Liver (tissue), 9 donors: Measurements from ENCODE around the gene TMEM87A. TPM values are rescaled to one million over a fixed set of nuclear protein-coding genes. Genes with fewer than 3 reads are reported as not detected.

Experiments
- DNase-seq: peaks from one replicate; pipeline ENCODE4 v3.0.0-alpha.2; 2017; ENCODE audit warnings: low spot score
- H3K27ac ChIP-seq, 2 donors: one replicate each; pipeline ENCODE4 v1.7.0; 2013; ENCODE audit warnings: inconsistent platforms in 2 of 2, low read length in 2 of 2, control low read depth in 1 of 2, low read depth in 1 of 2, mild to moderate bottlenecking in 1 of 2
- H3K27me3 ChIP-seq, 4 donors: one replicate each; pipeline versions ENCODE4 v1.6.1 to v1.7.0; 2013; ENCODE audit warnings: low read length in 3 of 4, inconsistent platforms in 1 of 4, mild to moderate bottlenecking in 1 of 4, moderate library complexity in 1 of 4; ENCODE audit not compliant: control insufficient read depth in 4 of 4, insufficient read depth in 4 of 4
- H3K36me3 ChIP-seq, 4 donors: one replicate each; pipeline versions ENCODE4 v1.6.1 to v1.7.0; 2013; ENCODE audit warnings: low read length in 3 of 4, mild to moderate bottlenecking in 3 of 4, low read depth in 1 of 4, moderate library complexity in 1 of 4; ENCODE audit not compliant: control insufficient read depth in 4 of 4, insufficient read depth in 3 of 4
- H3K4me1 ChIP-seq, 4 donors: one replicate each; pipeline versions ENCODE4 v1.6.1 to v1.7.0; 2013; ENCODE audit warnings: low read length in 3 of 4, mild to moderate bottlenecking in 3 of 4, moderate library complexity in 1 of 4; ENCODE audit not compliant: control insufficient read depth in 4 of 4, insufficient read depth in 4 of 4
- H3K4me3 ChIP-seq, 3 donors: one replicate each; pipeline versions ENCODE4 v1.6.1 to v1.7.0; 2013; ENCODE audit warnings: low read length in 3 of 3, control low read depth in 1 of 3, low read depth in 1 of 3, mild to moderate bottlenecking in 1 of 3
- H3K9ac ChIP-seq, 2 donors: one replicate each; pipeline ENCODE4 v1.7.0; 2013; ENCODE audit warnings: low read length in 2 of 2, mild to moderate bottlenecking in 2 of 2, moderate library complexity in 2 of 2, control low read depth in 1 of 2, low read depth in 1 of 2
- H3K9me3 ChIP-seq, 4 donors: one replicate each; pipeline versions ENCODE4 v1.6.1 to v1.7.0; 2013; ENCODE audit warnings: low read length in 3 of 4; ENCODE audit not compliant: control insufficient read depth in 4 of 4
- ATF3 ChIP-seq: IDR thresholded peaks from 2 replicates; pipeline ENCODE4 v1.6.1; 2016; ENCODE audit warnings: antibody characterized with exemption
- CTCF ChIP-seq: fragments of 150-350 bp; IDR thresholded peaks from 2 replicates; pipeline ENCODE4 v1.5.1; 2017; ENCODE audit warnings: improper control_type of control experiment, low read depth, low read length; ENCODE audit not compliant: missing input control
- EGR1 ChIP-seq, 2 donors: IDR thresholded peaks; 2 replicates each; pipeline ENCODE4 v1.6.1; 2016 to 2018; ENCODE audit warnings: antibody characterized with exemption in 2 of 2, low read depth in 2 of 2
- FOXA1 ChIP-seq: IDR thresholded peaks from 2 replicates; pipeline ENCODE4 v1.6.1; 2016; ENCODE audit warnings: antibody characterized with exemption
- FOXA2 ChIP-seq: IDR thresholded peaks from 2 replicates; pipeline ENCODE4 v1.6.1; 2016; ENCODE audit warnings: antibody characterized with exemption
- GABPA ChIP-seq, 2 donors: IDR thresholded peaks in 1 of 2; conservative IDR thresholded peaks in 1 of 2; 2 replicates each; pipeline ENCODE4 v1.6.1; 2016; ENCODE audit warnings: antibody characterized with exemption in 2 of 2, mild to moderate bottlenecking in 1 of 2, moderate library complexity in 1 of 2
- HNF4G ChIP-seq: IDR thresholded peaks from 2 replicates; pipeline ENCODE4 v1.6.1; 2016; ENCODE audit warnings: antibody characterized with exemption
- MAX ChIP-seq: IDR thresholded peaks from 2 replicates; pipeline ENCODE4 v1.6.1; 2016; ENCODE audit warnings: antibody characterized with exemption
- NR2F2 ChIP-seq: IDR thresholded peaks from 2 replicates; pipeline ENCODE4 v1.6.1; 2016; ENCODE audit warnings: antibody characterized with exemption
- RAD21 ChIP-seq, 2 donors: IDR thresholded peaks; 2 replicates each; pipeline ENCODE4 v1.6.1; 2016; ENCODE audit warnings: antibody characterized with exemption in 2 of 2, mild to moderate bottlenecking in 2 of 2
- REST ChIP-seq: IDR thresholded peaks from 2 replicates; pipeline ENCODE4 v1.6.1; 2016; ENCODE audit warnings: antibody characterized with exemption, mild to moderate bottlenecking
- RXRA ChIP-seq, 2 donors: IDR thresholded peaks; 2 replicates each; pipeline ENCODE4 v1.6.1; 2017 to 2018; ENCODE audit warnings: antibody characterized with exemption in 2 of 2, mild to moderate bottlenecking in 1 of 2
- SP1 ChIP-seq: IDR thresholded peaks from 2 replicates; pipeline ENCODE4 v1.6.1; 2018; ENCODE audit warnings: antibody characterized with exemption, mild to moderate bottlenecking
- TAF1 ChIP-seq: conservative IDR thresholded peaks from 2 replicates; pipeline ENCODE4 v1.6.1; 2016; ENCODE audit warnings: antibody characterized with exemption, mild to moderate bottlenecking
- ZBTB33 ChIP-seq: IDR thresholded peaks from 2 replicates; pipeline ENCODE4 v1.6.1; 2016; ENCODE audit warnings: antibody characterized with exemption
- WGBS: extraction: QIAGEN DNeasy Blood & Tissue Kit; methylation state at CpG from one replicate; pipeline ENCODE4 v1.1.7; 2013; 5-methylcytosine and 5-hydroxymethylcytosine counted together
- polyA plus RNA-seq, 2 donors: library from polyadenylated mRNA; stranded (reverse) in 1 of 2; unstranded in 1 of 2; fragments of 200-250 nt in 1 of 2; fragments of >200 nt in 1 of 2; fragmentation: Nextera tagmentation in 1 of 2; extraction: Ambion mirVana in 1 of 2; gene quantifications; one replicate each; pipeline versions ENCODE4 v1.2.1 to v1.2.3, GENCODE V29; 2013 to 2015
- total RNA-seq, 2 donors: library from RNA; depleted of rRNA; stranded (reverse); fragments of >200 nt; gene quantifications; one replicate each; pipeline ENCODE4 v1.2.3, GENCODE V29; 2014
- donor health status: healthy.
- donor health status: healthy.
- donor health status: healthy.
- donor health status: healthy.
- donor health status: healthy.

TMEM87A gene
- total and polyA plus RNA-seq, 4 donors = 9.2 to 27.3 (median 21.8) TPM

GRCh38 chr15:42184296-42184695 is 88.9 kb downstream of the TMEM87A start (continued):
- TF ChIP-seq ZBTB33 = no peak

- peaks cover 0 to 10% (median 7%) of the 10 kb centered on the region in 4 donors for H3K4me1 ChIP-seq
- H3K27me3 ChIP-seq = no peaks in the 10 kb centered on the region
- no peaks in the 10 kb centered on the region for H3K9me3 ChIP-seq
- 94% methylated on average over 6 of the region's 6 CpGs for WGBS
- H3K9ac ChIP-seq = no peak overlapping the region
- no peak overlapping the region for H3K27ac ChIP-seq
- H3K4me3 ChIP-seq = no peak overlapping the region
- no peak for DNase-seq
- peaks cover 8 to 57% (median 47%) of the 10 kb centered on the region in 4 donors for H3K36me3 ChIP-seq
- TF ChIP-seq REST (no peak), CTCF (no peak), RAD21 (IDR thresholded peaks at IDR 0.05) (no peak), TAF1 (no peak), ATF3 (no peak), GABPA (IDR thresholded peaks at IDR 0.05 in 1 of 2, conservative IDR thresholded peaks at IDR 0.05 in 1 of 2) (no peak), FOXA2 (no peak), SP1 (no peak), MAX (no peak), RXRA (IDR thresholded peaks at IDR 0.05) (no peak)
These were observed 90.3 kb downstream of the TMEM87A start for GRCh38 chr15:42182961-42183360.

- H3K9me3 ChIP-seq = no peaks in the 10 kb centered on the region
- no peak overlapping the region for H3K27ac ChIP-seq
- H3K4me3 ChIP-seq = no peak overlapping the region
- DNase-seq = no peak
- no peak overlapping the region for H3K9ac ChIP-seq
- TF ChIP-seq ZBTB33 (no peak), FOXA2 (no peak), EGR1 (IDR thresholded peaks at IDR 0.05; ENCODE audit: low read depth in 2 of 2) (no peak), HNF4G (no peak), NR2F2 (no peak), FOXA1 (no peak), CTCF (no peak)
- WGBS = 93% methylated on average over 6 of the region's 6 CpGs
- peaks cover 0 to 4% (median 2%) of the 10 kb centered on the region in 4 donors for H3K4me1 ChIP-seq
- H3K36me3 ChIP-seq = peaks cover 8 to 57% (median 50%) of the 10 kb centered on the region in 4 donors
- H3K27me3 ChIP-seq = no peaks in the 10 kb centered on the region
These were observed 90.8 kb downstream of the TMEM87A start for GRCh38 chr15:42182328-42182886.
